Caco-2 (cell line): ENCODE data around the gene NEK10. TPM values are rescaled to one million over a fixed set of nuclear protein-coding genes. Genes with fewer than 3 reads are reported as not detected.

Source experiments
- BruUV-seq: library from RNA; stranded (reverse); fragments of 400-500 nt; replicated peaks from 2 replicates; lab custom pipeline; 2021; lab: Mats Ljungman, UMichigan
- CTCF ChIA-PET: fragments of 300-600 bp; sonication (Branson Sonifier 250); formaldehyde crosslinking; loops from one replicate; lab custom pipeline; 2022; ENCODE audit warnings: antibody characterized with exemption; lab: Charles Lee
- POLR2A ChIA-PET: fragments of 300-600 bp; sonication (Branson Sonifier 250); formaldehyde crosslinking; loops from one replicate; lab custom pipeline; 2022; ENCODE audit warnings: antibody characterized with exemption; lab: Charles Lee
- DNase-seq, 2 experiments: peaks; one replicate each; pipeline versions ENCODE4 v3.0.0 to v3.0.0-alpha.2; 2020 to 2022
- H3K27me3 ChIP-seq: replicated peaks from 2 replicates; pipeline ENCODE4 v1.6.0; 2011; ENCODE audit warnings: low read length; ENCODE audit not compliant: control insufficient read depth, insufficient read depth
- H3K36me3 ChIP-seq: 2 replicates; pipeline ENCODE4 v1.5.1; 2011; ENCODE audit warnings: low read length; ENCODE audit not compliant: control insufficient read depth, insufficient read depth
- H3K4me1 ChIP-seq: fragments of 250-450 bp; sonication (Bioruptor Pico); 2 replicates; pipeline ENCODE4 v1.5.1; 2020; ENCODE audit warnings: mild to moderate bottlenecking
- H3K4me3 ChIP-seq: 2 replicates; pipeline ENCODE4 v1.5.1; 2011; ENCODE audit warnings: low read depth, mild to moderate bottlenecking, control low read depth, low read length
- H3K9me3 ChIP-seq: fragments of 250-450 bp; sonication (Bioruptor Pico); 2 replicates; pipeline ENCODE4 v1.5.1; 2020; ENCODE audit warnings: mild to moderate bottlenecking, moderate library complexity
- H3K27ac Mint-ChIP-seq: one replicate; pipeline ENCODE4 v1.8.0; 2022; ENCODE audit warnings: mixed read lengths; ENCODE audit not compliant: unreplicated experiment
- H3K27me3 Mint-ChIP-seq: one replicate; pipeline ENCODE4 v1.8.0; 2022; ENCODE audit warnings: mixed read lengths; ENCODE audit not compliant: insufficient read depth, unreplicated experiment
- H3K36me3 Mint-ChIP-seq: one replicate; pipeline ENCODE4 v1.8.0; 2022; ENCODE audit warnings: mild to moderate bottlenecking, mixed read lengths; ENCODE audit not compliant: insufficient read depth, unreplicated experiment
- H3K4me1 Mint-ChIP-seq: one replicate; pipeline ENCODE4 v1.8.0; 2022; ENCODE audit warnings: low read depth, mixed read lengths; ENCODE audit not compliant: unreplicated experiment
- H3K4me3 Mint-ChIP-seq: one replicate; pipeline ENCODE4 v1.8.0; 2022; ENCODE audit warnings: mild to moderate bottlenecking, moderate library complexity, mixed read lengths; ENCODE audit not compliant: unreplicated experiment
- H3K9me3 Mint-ChIP-seq: one replicate; pipeline ENCODE4 v1.8.0; 2022; ENCODE audit warnings: mixed read lengths; ENCODE audit not compliant: unreplicated experiment
- intact Hi-C: fragments of 100-400 bp; cut with micrococcal nuclease; formaldehyde crosslinking; loops from one replicate; pipeline ENCODE4 v1.10.0; 2022; ENCODE audit not compliant: unreplicated experiment
- total RNA-seq: library from RNA; stranded (reverse); gene quantifications from 2 replicates; pipeline ENCODE4 v1.2.3, GENCODE V29; 2022
- TF ChIP-seq, protein P1 (sequence below), 2 experiments: fragments of 200-600 bp in 1 of 2; IDR thresholded peaks; 1 replicate in 1 of 2; 2 replicates in 1 of 2; pipeline versions ENCODE4 v1.5.1 to v1.8.0; 2011 to 2022; ENCODE audit warnings: antibody characterized with exemption in 1 of 2, control low read depth in 1 of 2, inconsistent platforms in 1 of 2, low read depth in 1 of 2, low read length in 1 of 2, mild to moderate bottlenecking in 1 of 2, moderate library complexity in 1 of 2; ENCODE audit not compliant: insufficient read depth in 1 of 2, severe bottlenecking in 1 of 2, unreplicated experiment in 1 of 2

Gene NEK10
- total RNA-seq, 1 experiment from 2014 or later, result 0.39 TPM

DNA sequence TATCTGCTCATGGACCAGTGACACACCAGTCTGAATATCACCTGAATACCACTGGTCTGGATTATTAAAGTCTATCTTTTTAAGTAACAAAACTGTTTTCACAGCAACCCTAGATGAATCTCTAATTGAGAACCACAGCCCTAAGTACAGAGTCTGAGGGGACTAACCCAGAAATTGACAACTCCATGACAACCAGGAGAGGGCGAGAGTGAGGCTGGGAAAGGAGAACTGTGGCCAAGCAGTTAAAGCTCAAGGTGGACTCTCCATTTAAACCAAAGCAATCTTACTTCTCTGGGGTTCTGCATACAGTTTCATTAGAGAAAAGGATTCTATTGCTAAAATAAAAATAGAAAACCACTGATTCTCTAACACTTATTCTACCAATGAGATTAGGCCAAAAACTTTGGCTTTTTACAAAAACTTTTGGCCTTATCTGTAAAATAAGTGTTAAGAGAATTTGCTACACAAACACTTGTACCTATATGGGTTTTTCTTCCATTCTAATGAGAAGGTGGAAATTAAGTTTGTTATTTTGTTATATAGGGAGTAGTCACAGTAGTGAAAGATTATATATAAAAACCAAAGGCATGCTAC, 11.4 kb downstream of the NEK10 start:
- Histone ChIP-seq H3K27me3 (no peaks in the 10 kb centered on the region), H3K9me3 (no peaks in the 10 kb centered on the region), H3K36me3 (no peaks in the 10 kb centered on the region), H3K4me1 (no peaks in the 10 kb centered on the region), H3K4me3 (no peak overlapping the region)
- no TSS peak for BruUV-seq
- H3K4me1 Mint-ChIP-seq, result no peaks in the 10 kb centered on the region
- H3K27me3 Mint-ChIP-seq, result peaks cover 10% of the 10 kb centered on the region
- H3K27ac Mint-ChIP-seq, result no peak overlapping the region
- intact Hi-C loops, result loop anchor here (1.0 to 5.0 kb wide), 5 partner anchors 45 to 324 kb away; partner anchors contain the start of gene SLC4A7
- CTCF ChIA-PET, result interaction anchor here (0.7 to 1.4 kb wide), 4 partner anchors 9 to 323 kb away, joined by 3 to 5 read pairs (median 4); partner anchors contain the start of gene SLC4A7
- H3K36me3 Mint-ChIP-seq, result no peaks in the 10 kb centered on the region
- H3K9me3 Mint-ChIP-seq, result no peaks in the 10 kb centered on the region
- TF ChIP-seq, protein P1, sequence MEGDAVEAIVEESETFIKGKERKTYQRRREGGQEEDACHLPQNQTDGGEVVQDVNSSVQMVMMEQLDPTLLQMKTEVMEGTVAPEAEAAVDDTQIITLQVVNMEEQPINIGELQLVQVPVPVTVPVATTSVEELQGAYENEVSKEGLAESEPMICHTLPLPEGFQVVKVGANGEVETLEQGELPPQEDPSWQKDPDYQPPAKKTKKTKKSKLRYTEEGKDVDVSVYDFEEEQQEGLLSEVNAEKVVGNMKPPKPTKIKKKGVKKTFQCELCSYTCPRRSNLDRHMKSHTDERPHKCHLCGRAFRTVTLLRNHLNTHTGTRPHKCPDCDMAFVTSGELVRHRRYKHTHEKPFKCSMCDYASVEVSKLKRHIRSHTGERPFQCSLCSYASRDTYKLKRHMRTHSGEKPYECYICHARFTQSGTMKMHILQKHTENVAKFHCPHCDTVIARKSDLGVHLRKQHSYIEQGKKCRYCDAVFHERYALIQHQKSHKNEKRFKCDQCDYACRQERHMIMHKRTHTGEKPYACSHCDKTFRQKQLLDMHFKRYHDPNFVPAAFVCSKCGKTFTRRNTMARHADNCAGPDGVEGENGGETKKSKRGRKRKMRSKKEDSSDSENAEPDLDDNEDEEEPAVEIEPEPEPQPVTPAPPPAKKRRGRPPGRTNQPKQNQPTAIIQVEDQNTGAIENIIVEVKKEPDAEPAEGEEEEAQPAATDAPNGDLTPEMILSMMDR (IDR thresholded peaks at IDR 0.05; ENCODE audit: insufficient read depth in 1 of 2, low read depth in 1 of 2, low read length in 1 of 2, severe bottlenecking in 1 of 2, unreplicated experiment in 1 of 2), result peak in 1 of 2 experiments; percentile 73
- DNase-seq, result peak; percentile 49 to 64
- no peak overlapping the region for H3K4me3 Mint-ChIP-seq
- POLR2A ChIA-PET, result no interaction called here

DNA sequence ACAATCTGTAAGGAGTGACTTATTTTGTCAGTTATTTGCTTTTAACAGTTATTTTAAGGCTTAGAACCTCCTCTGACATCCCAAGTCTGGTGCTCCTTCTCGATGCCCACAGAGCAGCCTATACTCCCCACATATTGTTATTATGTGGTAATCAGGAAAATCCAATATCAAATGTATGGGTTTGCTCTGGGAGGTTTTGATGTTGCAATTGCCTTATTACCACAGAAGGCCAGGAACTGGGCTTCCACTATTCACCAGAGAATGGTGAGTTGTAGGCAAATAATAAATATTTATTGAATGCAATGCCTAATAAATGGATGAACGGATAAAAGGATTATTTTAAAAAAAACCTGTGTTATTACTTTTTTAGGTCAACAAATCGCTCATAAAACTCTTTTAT, 12.2 kb downstream of the NEK10 start:
- Mint-ChIP-seq H3K27ac (no peak overlapping the region), H3K36me3 (no peaks in the 10 kb centered on the region), H3K27me3 (peaks cover 10% of the 10 kb centered on the region), H3K9me3 (no peaks in the 10 kb centered on the region), H3K4me3 (no peak overlapping the region), H3K4me1 (no peaks in the 10 kb centered on the region)
- no peaks in the 10 kb centered on the region for H3K27me3 ChIP-seq
- no TSS peak for BruUV-seq
- CTCF ChIA-PET, result no interaction called here
- intact Hi-C loops, result loop anchor here (1.0 to 5.0 kb wide), 5 partner anchors 45 to 324 kb away; partner anchors contain the start of gene SLC4A7
- H3K4me3 ChIP-seq, result no peak overlapping the region
- POLR2A ChIA-PET, result no interaction called here
- H3K4me1 ChIP-seq, result no peaks in the 10 kb centered on the region
- H3K9me3 ChIP-seq, result no peaks in the 10 kb centered on the region
- TF ChIP-seq, protein P1 (IDR thresholded peaks at IDR 0.05; ENCODE audit: insufficient read depth in 1 of 2, low read depth in 1 of 2, low read length in 1 of 2, severe bottlenecking in 1 of 2, unreplicated experiment in 1 of 2), result no peak
- DNase-seq, result no peak
- no peaks in the 10 kb centered on the region for H3K36me3 ChIP-seq

DNA sequence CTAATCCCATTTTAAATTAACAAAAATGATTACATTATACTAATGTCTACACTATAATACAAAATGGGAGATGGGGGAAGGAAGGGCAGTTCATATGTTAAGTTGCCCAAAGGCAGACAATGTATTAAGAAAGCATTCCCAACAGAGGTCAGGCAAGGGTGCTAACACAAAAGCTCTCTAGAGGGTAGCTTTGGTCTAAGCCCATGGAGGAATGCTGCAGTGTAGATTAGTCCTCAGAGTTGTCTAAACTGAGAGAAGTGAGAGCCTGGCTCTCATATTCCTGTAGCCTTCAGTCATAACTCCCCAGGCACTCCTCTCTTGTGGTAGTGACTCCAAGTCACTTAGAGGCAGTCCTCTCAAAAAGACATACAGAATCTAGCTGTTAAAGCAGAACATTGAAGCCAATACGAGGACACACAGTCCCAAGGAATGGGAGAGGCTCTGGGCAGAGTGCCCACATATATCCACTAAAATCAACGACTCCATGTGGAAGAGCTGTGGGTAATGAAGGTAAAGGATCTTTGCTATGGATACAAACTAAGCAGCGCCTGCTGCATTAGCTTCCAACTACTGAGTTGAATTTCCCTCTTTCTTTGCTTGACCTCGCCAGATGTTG, 14.5 kb downstream of the NEK10 start:
- no TSS peak for BruUV-seq
- peaks cover 11% of the 10 kb centered on the region for H3K27me3 Mint-ChIP-seq
- no peak for DNase-seq
- no peak overlapping the region for H3K27ac Mint-ChIP-seq
- no peaks in the 10 kb centered on the region for H3K4me1 Mint-ChIP-seq
- ChIA-PET CTCF (interaction anchor here (0.6 to 0.8 kb wide), 2 partner anchors 326 to 367 kb away, joined by 3 to 6 read pairs; no protein-coding TSS in a partner anchor), POLR2A (no interaction called here)
- Histone ChIP-seq H3K4me1 (no peaks in the 10 kb centered on the region), H3K36me3 (no peaks in the 10 kb centered on the region), H3K9me3 (no peaks in the 10 kb centered on the region), H3K4me3 (no peak overlapping the region), H3K27me3 (no peaks in the 10 kb centered on the region)
- no peak overlapping the region for H3K4me3 Mint-ChIP-seq
- H3K9me3 Mint-ChIP-seq, result no peaks in the 10 kb centered on the region
- TF ChIP-seq, protein P1 (IDR thresholded peaks at IDR 0.05; ENCODE audit: insufficient read depth in 1 of 2, low read depth in 1 of 2, low read length in 1 of 2, severe bottlenecking in 1 of 2, unreplicated experiment in 1 of 2), result no peak
- intact Hi-C loops, result loop anchor here (5.0 kb wide), 2 partner anchors 128 to 303 kb away; partner anchors contain the start of gene SLC4A7
- no peaks in the 10 kb centered on the region for H3K36me3 Mint-ChIP-seq
